IPS-18c (cell line): ENCODE results near the gene KRT25.
"Not testable (repeated sequence)": the region's sequence is repeated elsewhere in the genome, so short reads cannot be mapped to it uniquely, and the experiment has no call there.

Experiments
- H3K4me3 ChIP-seq: 2 replicates; pipeline ENCODE4 v1.7.0; 2013; ENCODE audit warnings: low read depth, mild to moderate bottlenecking, low read length, moderate library complexity; ENCODE audit not compliant: insufficient read depth
- H3K9me3 ChIP-seq: one replicate; pipeline ENCODE4 v1.6.1; 2013; ENCODE audit warnings: mild to moderate bottlenecking, low read length, moderate library complexity; ENCODE audit not compliant: control insufficient read depth, insufficient read depth

KRT25 gene

GRCh38 chr17:40765657-40766056 is 10.5 kb upstream of the KRT25 start:
- Histone ChIP-seq H3K4me3 (no peak overlapping the region), H3K9me3 (peaks cover 4% of the 10 kb centered on the region)

GRCh38 chr17:40763752-40764151 is 8.6 kb upstream of the KRT25 start:
- Histone ChIP-seq H3K4me3 (no peak overlapping the region), H3K9me3 (peaks cover 4% of the 10 kb centered on the region)

GRCh38 chr17:40760105-40761016 is 5.2 kb upstream of the KRT25 start:
- Histone ChIP-seq H3K4me3 (no peak overlapping the region), H3K9me3 (peaks cover 4% of the 10 kb centered on the region)

GRCh38 chr17:40753804-40754203 is 1.3 kb downstream of the KRT25 start:
- Histone ChIP-seq H3K4me3 (no peak overlapping the region), H3K9me3 (no peaks in the 10 kb centered on the region)

GRCh38 chr17:40751065-40751464 is 4.1 kb downstream of the KRT25 start:
- no peaks in the 10 kb centered on the region for H3K9me3 ChIP-seq

GRCh38 chr17:40750391-40750790 is 4.7 kb downstream of the KRT25 start:
- no peak overlapping the region for H3K4me3 ChIP-seq
- no peaks in the 10 kb centered on the region for H3K9me3 ChIP-seq

More at GRCh38 chr17:40751065-40751464, 4.1 kb downstream of the KRT25 start:
- H3K4me3 ChIP-seq: no peak overlapping the region

GRCh38 chr17:40748666-40749065 is 6.5 kb downstream of the KRT25 start:
- not testable (repeated sequence) for H3K4me3 ChIP-seq, H3K9me3 ChIP-seq

GRCh38 chr17:40738553-40738952 is 16.6 kb downstream of the KRT25 start:
- H3K9me3 ChIP-seq: no peaks in the 10 kb centered on the region

GRCh38 chr17:40735016-40735415 is 20.1 kb downstream of the KRT25 start:
- no peaks in the 10 kb centered on the region for H3K9me3 ChIP-seq
- no peak overlapping the region for H3K4me3 ChIP-seq

More at GRCh38 chr17:40738553-40738952, 16.6 kb downstream of the KRT25 start:
- H3K4me3 ChIP-seq: no peak overlapping the region

GRCh38 chr17:40734018-40734417 is 21.1 kb downstream of the KRT25 start:
- Histone ChIP-seq H3K9me3 (no peaks in the 10 kb centered on the region), H3K4me3 (no peak overlapping the region)

- Histone ChIP-seq H3K9me3 (no peaks in the 10 kb centered on the region), H3K4me3 (no peak overlapping the region)
These were observed 24.2 kb downstream of the KRT25 start for GRCh38 chr17:40730970-40731369.

GRCh38 chr17:40727447-40728231 is 27.5 kb downstream of the KRT25 start:
- H3K4me3 ChIP-seq: no peak overlapping the region

GRCh38 chr17:40726919-40727318 is 28.2 kb downstream of the KRT25 start:
- no peak overlapping the region for H3K4me3 ChIP-seq
- no peaks in the 10 kb centered on the region for H3K9me3 ChIP-seq

More at GRCh38 chr17:40727447-40728231, 27.5 kb downstream of the KRT25 start:
- H3K9me3 ChIP-seq: no peaks in the 10 kb centered on the region

GRCh38 chr17:40724656-40725055 is 30.5 kb downstream of the KRT25 start:
- Histone ChIP-seq H3K9me3 (no peaks in the 10 kb centered on the region), H3K4me3 (no peak overlapping the region)

- Histone ChIP-seq H3K9me3 (no peaks in the 10 kb centered on the region), H3K4me3 (no peak overlapping the region)
These were observed 32.9 kb downstream of the KRT25 start for GRCh38 chr17:40722241-40722640.

- no peaks in the 10 kb centered on the region for H3K9me3 ChIP-seq
- no peak overlapping the region for H3K4me3 ChIP-seq
These were observed 34.2 kb downstream of the KRT25 start for GRCh38 chr17:40720899-40721298.

- no peaks in the 10 kb centered on the region for H3K9me3 ChIP-seq
These were observed 36.2 kb downstream of the KRT25 start for GRCh38 chr17:40718930-40719329.

GRCh38 chr17:40717776-40718175 is 37.4 kb downstream of the KRT25 start:
- H3K4me3 ChIP-seq: no peak overlapping the region

More at GRCh38 chr17:40718930-40719329, 36.2 kb downstream of the KRT25 start:
- H3K4me3 ChIP-seq: no peak overlapping the region

More at GRCh38 chr17:40717776-40718175, 37.4 kb downstream of the KRT25 start:
- H3K9me3 ChIP-seq: no peaks in the 10 kb centered on the region
